Activated CD4-positive, alpha-beta T cell treated with anti-CD3 and anti-CD28 coated beads, Interleukin-2, amount 50 U/mL, for 48 hours (primary cell): Measurements from ENCODE around the gene NFIX.

Experiments
- DNase-seq, 2 experiments: peaks; one replicate each; pipeline ENCODE4 v3.0.0-alpha.2; 2020

NFIX gene

GRCh38 chr19:13010038-13010991 is 15.0 kb downstream of the NFIX start:
- DNase-seq, result no peak

GRCh38 chr19:13010992-13011652 is 15.8 kb downstream of the NFIX start:
- no peak for DNase-seq

GRCh38 chr19:13011653-13012389 is 16.5 kb downstream of the NFIX start:
- no peak for DNase-seq

GRCh38 chr19:13012390-13012689 is 17.1 kb downstream of the NFIX start:
- no peak for DNase-seq

GRCh38 chr19:13012690-13013608 is 17.7 kb downstream of the NFIX start:
- peak in 1 of 2 experiments; percentile 48 for DNase-seq

GRCh38 chr19:13013649-13014048 is 18.4 kb downstream of the NFIX start:
- no peak for DNase-seq

GRCh38 chr19:13014101-13014920 is 19.0 kb downstream of the NFIX start:
- no peak for DNase-seq

GRCh38 chr19:13014921-13015280 is 19.6 kb downstream of the NFIX start:
- no peak for DNase-seq

- no peak for DNase-seq
Observed at GRCh38 chr19:13015361-13016223, 20.3 kb downstream of the NFIX start.

GRCh38 chr19:13016245-13016627 is 21.0 kb downstream of the NFIX start:
- no peak for DNase-seq

- DNase-seq, result no peak
Observed at GRCh38 chr19:13016628-13017305, 21.5 kb downstream of the NFIX start.

GRCh38 chr19:13017306-13018034 is 22.2 kb downstream of the NFIX start:
- no peak for DNase-seq

- no peak for DNase-seq
Observed at GRCh38 chr19:13018035-13018914, 23.0 kb downstream of the NFIX start.

GRCh38 chr19:13019332-13019731 is 24.1 kb downstream of the NFIX start:
- DNase-seq, result no peak

- DNase-seq, result no peak
Observed at GRCh38 chr19:13020002-13020414, 24.7 kb downstream of the NFIX start.

GRCh38 chr19:13022111-13022858 is 27.0 kb downstream of the NFIX start:
- no peak for DNase-seq

- no peak for DNase-seq
Observed at GRCh38 chr19:13022859-13023636, 27.8 kb downstream of the NFIX start.
